ENCODE measurements around the gene EMILIN3. TPM values are rescaled to one million over a fixed set of nuclear protein-coding genes. Genes with fewer than 3 reads are reported as not detected.
A peak's percentile ranks its signal among the peaks of the same experiment; 100 is the strongest.

EMILIN3 gene
- total RNA-seq, 1 donor from 2014 or later = under 0.01 TPM

GRCh38 chr20:41347523-41348429 lies 18.8 kb downstream of the EMILIN3 start:
- DNase-seq (ENCODE audit: low read depth in 2 of 2) = no peak

- no peak for DNase-seq (ENCODE audit: low read depth in 2 of 2)
Observed at GRCh38 chr20:41345729-41346067, 20.9 kb downstream of the EMILIN3 start.

- no peak for DNase-seq (ENCODE audit: low read depth in 2 of 2)
Observed at GRCh38 chr20:41344938-41345728, 21.5 kb downstream of the EMILIN3 start.

- no peak for DNase-seq (ENCODE audit: low read depth in 2 of 2)
Observed at GRCh38 chr20:41344477-41344876, 22.1 kb downstream of the EMILIN3 start.

- no peak for DNase-seq (ENCODE audit: low read depth in 2 of 2)
Observed at GRCh38 chr20:41342474-41343464, 23.8 kb downstream of the EMILIN3 start.

GRCh38 chr20:41340327-41341055 lies 26.1 kb downstream of the EMILIN3 start, which contains the start of gene LPIN3:
TSS of gene LPIN3 (plus strand) at chr20:41340821. CDS start at chr20:41345804, 4,983 bp downstream.
- DNase-seq (ENCODE audit: low read depth in 2 of 2) = peak in 1 of 2 donors; percentile 57

GRCh38 chr20:41339957-41340326 lies 26.7 kb downstream of the EMILIN3 start:
- DNase-seq (ENCODE audit: low read depth in 2 of 2) = peak; percentile 23 to 70

- DNase-seq (ENCODE audit: low read depth in 2 of 2) = no peak
Observed at GRCh38 chr20:41336711-41337492, 29.7 kb downstream of the EMILIN3 start.

- DNase-seq (ENCODE audit: low read depth in 2 of 2) = no peak
Observed at GRCh38 chr20:41335591-41335990, 31.0 kb downstream of the EMILIN3 start.

- DNase-seq (ENCODE audit: low read depth in 2 of 2) = peak in 1 of 2 donors; percentile 30
Observed at GRCh38 chr20:41334443-41335421, 31.9 kb downstream of the EMILIN3 start.

GRCh38 chr20:41334036-41334435 lies 32.6 kb downstream of the EMILIN3 start:
- no peak for DNase-seq (ENCODE audit: low read depth in 2 of 2)

- no peak for DNase-seq (ENCODE audit: low read depth in 2 of 2)
Observed at GRCh38 chr20:41331731-41332130, 34.9 kb downstream of the EMILIN3 start.

- DNase-seq (ENCODE audit: low read depth in 2 of 2) = no peak
Observed at GRCh38 chr20:41330941-41331340, 35.7 kb downstream of the EMILIN3 start.

GRCh38 chr20:41330343-41330720 lies 36.3 kb downstream of the EMILIN3 start:
- DNase-seq (ENCODE audit: low read depth in 2 of 2) = no peak

- peak; percentile 92 to 97 for DNase-seq (ENCODE audit: low read depth in 2 of 2)
Observed at GRCh38 chr20:41329435-41330342, 36.9 kb downstream of the EMILIN3 start.

GRCh38 chr20:41327178-41327577 lies 39.4 kb downstream of the EMILIN3 start:
- no peak for DNase-seq (ENCODE audit: low read depth in 2 of 2)

GRCh38 chr20:41320976-41321375 lies 45.6 kb downstream of the EMILIN3 start:
- no peak for DNase-seq (ENCODE audit: low read depth in 2 of 2)

- DNase-seq (ENCODE audit: low read depth in 2 of 2) = no peak
Observed at GRCh38 chr20:41320441-41320840, 46.2 kb downstream of the EMILIN3 start.
